HCT116 (cell line): ENCODE data around the gene RNF212. TPM values are rescaled to one million over a fixed set of nuclear protein-coding genes. Genes with fewer than 3 reads are reported as not detected.

Experiments used
- ATAC-seq: fragments of 200-7000 bp; cut with Tn5 transposase; 2 replicates; pipeline ENCODE4 v1.9.1; 2020; ENCODE audit warnings: mild to moderate bottlenecking, moderate library complexity
- BruUV-seq: library from RNA; stranded (reverse); fragments of 400-500 nt; replicated peaks from 2 replicates; lab custom pipeline; 2021; lab: Mats Ljungman, UMichigan
- CTCF ChIA-PET: fragments of 300-600 bp; sonication (Branson Sonifier 250); formaldehyde crosslinking; loops from one replicate; lab custom pipeline; 2021; ENCODE audit warnings: antibody characterized with exemption; lab: Charles Lee
- POLR2A ChIA-PET: fragments of 300-600, 350-600 bp; sonication (Branson Sonifier 250); formaldehyde crosslinking; loops from one replicate; lab custom pipeline; 2021; ENCODE audit warnings: antibody characterized with exemption; lab: Charles Lee
- RAD21 ChIA-PET, 2 experiments: fragments of 300-600 bp; sonication (Branson Sonifier 250); formaldehyde crosslinking; loops; one replicate each; lab custom pipeline; 2023; ENCODE audit warnings: low total read pairs in 2 of 2; ENCODE audit not compliant: uncharacterized antibody in 2 of 2, unreplicated experiment in 2 of 2, low non-redundant PET in 1 of 2; lab: Charles Lee
- DNase-seq: peaks from one replicate; pipeline ENCODE4 v3.0.0-alpha.2; 2010; ENCODE audit warnings: low read depth, low spot score
- H2AFZ ChIP-seq: fragments of 200-600 bp; shearing (Covaris generic), sonication (generic); 2 replicates; pipeline ENCODE4 v1.6.1; 2017; ENCODE audit warnings: low read depth, mixed run types, mixed read lengths, antibody characterized with exemption, low read length; ENCODE audit not compliant: poor library complexity, severe bottlenecking
- H3K27ac ChIP-seq: 2 replicates; pipeline ENCODE4 v1.5.1; 2012; ENCODE audit warnings: low read depth, low read length
- H3K27me3 ChIP-seq: fragments of 200-600 bp; sonication (generic); 2 replicates; pipeline ENCODE4 v1.6.1; 2016; ENCODE audit warnings: mixed run types, low read length, mixed read lengths; ENCODE audit not compliant: insufficient read depth
- H3K36me3 ChIP-seq, 2 experiments: fragments of 200-500 bp in 1 of 2; fragments of 200-600 bp in 1 of 2; sonication (Bioruptor generic) in 1 of 2; sonication (generic) in 1 of 2; 2 replicates each; pipeline versions ENCODE4 v1.5.1 to v1.6.1; 2014 to 2016; ENCODE audit warnings: low read length in 2 of 2, inconsistent platforms in 1 of 2, mixed read lengths in 1 of 2, mixed run types in 1 of 2; ENCODE audit not compliant: insufficient read depth in 2 of 2, control insufficient read depth in 1 of 2
- H3K4me1 ChIP-seq, 2 experiments: fragments of 200-600 bp in 1 of 2; sonication (generic) in 1 of 2; 2 replicates each; pipeline versions ENCODE4 v1.5.1 to v1.6.1; 2012 to 2017; ENCODE audit warnings: low read length in 2 of 2, inconsistent platforms in 1 of 2, mild to moderate bottlenecking in 1 of 2, mixed read lengths in 1 of 2, mixed run types in 1 of 2, moderate library complexity in 1 of 2; ENCODE audit not compliant: insufficient read depth in 2 of 2, control insufficient read depth in 1 of 2
- H3K4me2 ChIP-seq: fragments of 200-600 bp; sonication (generic); 2 replicates; pipeline ENCODE4 v1.6.1; 2017; ENCODE audit warnings: mixed run types, low read length, mixed read lengths
- H3K4me3 ChIP-seq, 2 experiments: fragments of 200-600 bp in 1 of 2; sonication (generic) in 1 of 2; replicated peaks in 1 of 2; 2 replicates each; pipeline ENCODE4 v1.5.1; 2011 to 2016; ENCODE audit warnings: low read length in 2 of 2, control low read depth in 1 of 2, low read depth in 1 of 2, mild to moderate bottlenecking in 1 of 2, mixed read lengths in 1 of 2, mixed run types in 1 of 2
- H3K79me2 ChIP-seq: fragments of 200-600 bp; sonication (generic); 2 replicates; pipeline ENCODE4 v1.6.1; 2017; ENCODE audit warnings: mild to moderate bottlenecking, mixed run types, low read length, moderate library complexity, mixed read lengths; ENCODE audit not compliant: insufficient read depth
- H3K9ac ChIP-seq: fragments of 200-600 bp; sonication (generic); 2 replicates; pipeline ENCODE4 v1.6.1; 2016; ENCODE audit warnings: low read length, mixed read lengths
- H3K9me2 ChIP-seq: fragments of 200-600 bp; sonication (generic), shearing (Covaris generic); 2 replicates; pipeline ENCODE4 v1.6.1; 2017; ENCODE audit warnings: mixed run types, mild to moderate bottlenecking, moderate library complexity; ENCODE audit not compliant: insufficient read depth
- H3K9me3 ChIP-seq, 2 experiments: fragments of 200-500 bp in 1 of 2; fragments of 200-600 bp in 1 of 2; sonication (Bioruptor generic) in 1 of 2; sonication (generic) in 1 of 2; 2 replicates each; pipeline ENCODE4 v1.6.1; 2014 to 2017; ENCODE audit warnings: low read length in 2 of 2, mixed read lengths in 2 of 2, inconsistent platforms in 1 of 2, low read depth in 1 of 2, mild to moderate bottlenecking in 1 of 2, mixed run types in 1 of 2, moderate library complexity in 1 of 2; ENCODE audit not compliant: control insufficient read depth in 1 of 2, insufficient read depth in 1 of 2
- H4K20me1 ChIP-seq: fragments of 200-600 bp; sonication (generic), shearing (Covaris generic); 2 replicates; pipeline ENCODE4 v1.6.1; 2017; ENCODE audit warnings: mixed run types, mild to moderate bottlenecking, moderate library complexity; ENCODE audit not compliant: insufficient read depth
- ELF1 ChIP-seq: IDR thresholded peaks from 2 replicates; pipeline ENCODE4 v1.6.1; 2012; ENCODE audit warnings: low read depth, borderline replicate concordance
- EZH2 ChIP-seq: fragments of 200-600 bp; sonication (generic); IDR thresholded peaks from 2 replicates; pipeline ENCODE4 v1.6.1; 2017; ENCODE audit warnings: antibody characterized with exemption, mixed run types
- FOSL1 ChIP-seq: IDR thresholded peaks from 2 replicates; pipeline ENCODE4 v1.6.1; 2012; ENCODE audit warnings: low read depth
- MAX ChIP-seq: IDR thresholded peaks from 2 replicates; pipeline ENCODE4 v1.6.1; 2012
- POLR2A ChIP-seq: IDR thresholded peaks from 2 replicates; pipeline ENCODE4 v1.7.0; 2011; ENCODE audit warnings: borderline replicate concordance; ENCODE audit not compliant: insufficient read depth, insufficient read length; ENCODE audit errors: extremely low read depth
- POLR2AphosphoS5 ChIP-seq: IDR thresholded peaks from 2 replicates; pipeline ENCODE4 v1.6.1; 2011; ENCODE audit warnings: mild to moderate bottlenecking, low read depth, low read length, moderate library complexity
- RAD21 ChIP-seq: IDR thresholded peaks from 2 replicates; pipeline ENCODE4 v1.6.1; 2012; ENCODE audit warnings: low read depth, mild to moderate bottlenecking
- REST ChIP-seq: IDR thresholded peaks from 2 replicates; pipeline ENCODE4 v1.6.1; 2012; ENCODE audit warnings: low read depth
- SIN3A ChIP-seq: IDR thresholded peaks from 2 replicates; pipeline ENCODE4 v1.6.1; 2012; ENCODE audit warnings: low read depth
- SRF ChIP-seq: IDR thresholded peaks from 2 replicates; pipeline ENCODE4 v1.6.1; 2012; ENCODE audit warnings: low read depth
- ZBTB33 ChIP-seq: IDR thresholded peaks from 2 replicates; pipeline ENCODE4 v1.6.1; 2011; ENCODE audit warnings: mild to moderate bottlenecking, low read length, moderate library complexity; ENCODE audit not compliant: insufficient replicate concordance; ENCODE audit errors: extremely low read depth
- ZFX ChIP-seq: fragments of 450-650 bp; IDR thresholded peaks from 2 replicates; pipeline ENCODE4 v1.6.1; 2017
- ZNF274 ChIP-seq: fragments of 200-500 bp; sonication (Bioruptor generic); IDR thresholded peaks from 2 replicates; pipeline ENCODE4 v1.6.1; 2014; ENCODE audit warnings: mild to moderate bottlenecking, low read depth, low read length, inconsistent platforms
- intact Hi-C: fragments of 100-400 bp; cut with micrococcal nuclease; formaldehyde crosslinking; loops from 2 replicates; pipeline ENCODE4 v1.10.0; 2022
- total RNA-seq: library from RNA; stranded (reverse); gene quantifications from one replicate; pipeline ENCODE4 v1.2.1, GENCODE V29; 2021; ENCODE audit not compliant: unreplicated experiment

Gene RNF212
- total RNA-seq, 1 experiment from 2014 or later = not detected

- TF ChIP-seq RAD21 = peak; percentile 60
- no peak for TF ChIP-seq FOSL1
- no peak for TF ChIP-seq EZH2
- TF ChIP-seq POLR2A = no peak
- no peak for TF ChIP-seq SRF
- no peak for TF ChIP-seq REST
- TF ChIP-seq ZNF274 = no peak
- no peak for TF ChIP-seq POLR2AphosphoS5
- TF ChIP-seq ZBTB33 = no peak
- TF ChIP-seq ZFX = no peak
These were observed 40.4 kb downstream of the RNF212 start (continued) for GRCh38 chr4:1072830-1073446.

GRCh38 chr4:1069394-1069793 lies 44.0 kb downstream of the RNF212 start:
- 0 out of 2 replicates have a peak, but pooled peaks cover 3% of the 10 kb centered on the region for H3K27me3 ChIP-seq
- H2AFZ ChIP-seq = no peak overlapping the region
- ATAC-seq (no peak), DNase-seq (no peak)
- no TSS peak for BruUV-seq
- H3K4me1 ChIP-seq = peaks cover 3 to 11% of the 10 kb centered on the region in 2 experiments; a peak in 3 of 4 replicates
- intact Hi-C loops = no loop called here
- H3K36me3 ChIP-seq = no peaks in the 10 kb centered on the region
- POLR2A ChIA-PET = no interaction called here
- no peak overlapping the region for H3K9ac ChIP-seq
- no peaks in the 10 kb centered on the region for H3K9me3 ChIP-seq
- no peak overlapping the region for H3K27ac ChIP-seq
- H3K4me3 ChIP-seq = no peak overlapping the region
- RAD21 ChIA-PET = no interaction called here
- H3K4me2 ChIP-seq = no peak overlapping the region
- H3K79me2 ChIP-seq = no peaks in the 10 kb centered on the region
- TF ChIP-seq MAX (no peak), SIN3A (no peak), SRF (no peak), ELF1 (no peak)
- TF ChIP-seq, all 23 proteins: peak for 0
- no peaks in the 10 kb centered on the region for H4K20me1 ChIP-seq
- CTCF ChIA-PET = no interaction called here
- H3K9me2 ChIP-seq = no peaks in the 10 kb centered on the region
